HepG2 (cell line): ENCODE measurements around the gene ZFHX3. TPM values are rescaled to one million over a fixed set of nuclear protein-coding genes. Genes with fewer than 3 reads are reported as not detected.

ENCODE experiments used
- ATAD3A ChIP-seq: sonication (generic); formaldehyde crosslinking; IDR thresholded peaks from 2 replicates; pipeline ENCODE4 v1.4.0; 2020; ENCODE audit warnings: missing genetic modification reagents
- CEBPZ ChIP-seq: IDR thresholded peaks from 2 replicates; pipeline ENCODE4 v1.6.1; 2012; ENCODE audit warnings: low read length, improper control_type of control experiment
- FIP1L1 ChIP-seq: fragments of 200-400 bp; formaldehyde crosslinking; IDR thresholded peaks from 2 replicates; pipeline ENCODE4 v1.6.1; 2018; ENCODE audit warnings: low read depth, mild to moderate bottlenecking, low read length, moderate library complexity, borderline replicate concordance; ENCODE audit not compliant: insufficient read depth
- GATAD1 ChIP-seq: IDR thresholded peaks from 2 replicates; pipeline ENCODE4 v1.6.1; 2016; ENCODE audit warnings: missing genetic modification reagents, missing compliant biosample characterization
- HNF1B ChIP-seq: sonication (generic); formaldehyde crosslinking; IDR thresholded peaks from 2 replicates; pipeline ENCODE4 v1.5.1; 2020; ENCODE audit warnings: mild to moderate bottlenecking, moderate library complexity, missing genetic modification reagents
- HOXA9 ChIP-seq: sonication (generic); formaldehyde crosslinking; IDR thresholded peaks from 2 replicates; pipeline ENCODE4 v1.8.1; 2022; ENCODE audit warnings: missing genetic modification reagents, mild to moderate bottlenecking, moderate library complexity, borderline replicate concordance
- JUN ChIP-seq: sonication (generic); formaldehyde crosslinking; IDR thresholded peaks from 2 replicates; pipeline ENCODE4 v1.4.0; 2020; ENCODE audit warnings: mild to moderate bottlenecking, missing genetic modification reagents
- MLXIP ChIP-seq: sonication (generic); formaldehyde crosslinking; IDR thresholded peaks from 2 replicates; pipeline ENCODE4 v1.9.0; 2021; ENCODE audit warnings: missing genetic modification reagents, borderline replicate concordance
- NFE2L1 ChIP-seq: sonication (generic); formaldehyde crosslinking; IDR thresholded peaks from 2 replicates; pipeline ENCODE4 v1.4.0; 2020; ENCODE audit warnings: missing genetic modification reagents, mild to moderate bottlenecking, borderline replicate concordance
- PRPF4 ChIP-seq: fragments of 200-400 bp; formaldehyde crosslinking; IDR thresholded peaks from 2 replicates; pipeline ENCODE4 v1.6.1; 2016; ENCODE audit warnings: low read length, low read depth; ENCODE audit not compliant: poor library complexity, severe bottlenecking
- RBAK ChIP-seq: sonication (generic); formaldehyde crosslinking; IDR thresholded peaks from 2 replicates; pipeline ENCODE4 v1.5.1; 2020; ENCODE audit warnings: mild to moderate bottlenecking, missing genetic modification reagents
- ZNF33B ChIP-seq: sonication (generic); formaldehyde crosslinking; IDR thresholded peaks from 2 replicates; pipeline ENCODE4 v1.5.1; 2020; ENCODE audit warnings: mild to moderate bottlenecking, missing genetic modification reagents
- ZNF724P ChIP-seq: sonication (generic); formaldehyde crosslinking; IDR thresholded peaks from 2 replicates; pipeline ENCODE4 v1.8.0; 2022; ENCODE audit warnings: missing genetic modification reagents, borderline replicate concordance
- ZNF792 ChIP-seq: IDR thresholded peaks from 2 replicates; pipeline ENCODE4 v1.6.1; 2016
- ZNF83 ChIP-seq: sonication (generic); formaldehyde crosslinking; IDR thresholded peaks from 2 replicates; pipeline ENCODE4 v1.4.0; 2020; ENCODE audit warnings: missing genetic modification reagents, mild to moderate bottlenecking, borderline replicate concordance
- polyA plus RNA-seq, 8 experiments: library from polyadenylated mRNA; depleted of rRNA in 3 of 8; stranded (reverse) in 7 of 8; unstranded in 1 of 8; fragments of >200 nt; fragmentation: Illumina TruSeq in 4 of 8; extraction: Trizol in 4 of 8; gene quantifications; 2 replicates each; pipeline versions ENCODE4 v1.2.1 to v1.2.3, GENCODE V29; 2011 to 2016; ENCODE audit warnings: low read depth in 4 of 8, missing spikeins in 1 of 8, mixed read lengths in 1 of 8; ENCODE audit not compliant: insufficient read depth in 1 of 8
- total RNA-seq, 5 experiments: library from RNA; depleted of rRNA; stranded (reverse); fragments of >200 nt; fragmentation: Illumina TruSeq; extraction: Trizol; gene quantifications; 2 replicates each; pipeline ENCODE4 v1.2.3, GENCODE V29; 2016; ENCODE audit warnings: low read depth in 1 of 5
- TF ChIP-seq, protein P1 (sequence below): sonication (generic); formaldehyde crosslinking; IDR thresholded peaks from 2 replicates; pipeline ENCODE4 v1.8.0; 2022; ENCODE audit warnings: mild to moderate bottlenecking, missing genetic modification reagents
- TF ChIP-seq, protein P2 (sequence below): sonication (generic); formaldehyde crosslinking; IDR thresholded peaks from 2 replicates; pipeline ENCODE4 v1.4.0; 2020; ENCODE audit warnings: mild to moderate bottlenecking, missing genetic modification reagents

The ZFHX3 gene
- total and polyA plus RNA-seq, 2 of the 13 experiments (the other 11 are each of a cell fraction or from before 2014, with no cell fraction given): 5.0 to 6.0 TPM

DNA sequence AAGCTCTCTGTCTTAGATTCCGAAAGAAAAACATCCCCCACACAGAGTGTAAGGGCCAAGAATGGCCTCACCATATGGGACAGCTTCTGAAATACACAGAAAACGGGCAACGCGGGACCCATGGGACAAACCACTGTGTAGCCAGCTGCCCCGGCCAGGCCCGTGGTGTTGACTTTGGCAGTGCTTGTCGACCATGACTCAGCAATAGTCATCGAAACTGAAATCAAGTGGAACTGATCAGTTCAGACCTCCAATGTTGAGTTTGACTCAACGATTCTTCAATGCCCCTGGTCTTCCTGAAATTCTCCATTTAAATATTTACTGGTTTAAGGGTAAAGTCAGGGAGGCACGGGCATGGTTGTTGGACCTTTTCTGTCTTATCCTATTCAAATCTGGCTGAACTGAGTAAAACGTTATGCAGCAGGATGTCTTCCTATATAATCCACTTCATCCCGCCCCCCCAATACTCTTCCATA lies 27.5 kb downstream of the ZFHX3 start (continued):
- no peak for TF ChIP-seq CEBPZ
- TF ChIP-seq ZNF792: peak; percentile 72; the same call in 1 of the 2 replicates
- no peak for TF ChIP-seq PRPF4
- no peak for TF ChIP-seq JUN (CRISPR knock-in tag)
- TF ChIP-seq NFE2L1 (CRISPR knock-in tag): peak; percentile 91; the same call in 1 of the 2 replicates
- no peak for TF ChIP-seq GATAD1 (CRISPR knock-in tag)
- no peak for TF ChIP-seq MLXIP
- peak; percentile 64; the same call in 1 of the 2 replicates for TF ChIP-seq HNF1B (CRISPR knock-in tag)
- TF ChIP-seq ZNF83 (CRISPR knock-in tag): no peak
- TF ChIP-seq FIP1L1: no peak
- no peak for TF ChIP-seq ZNF33B (CRISPR knock-in tag)
- TF ChIP-seq ATAD3A (CRISPR knock-in tag): no peak
- TF ChIP-seq HOXA9 (CRISPR knock-in tag): no peak
- TF ChIP-seq, protein P1, sequence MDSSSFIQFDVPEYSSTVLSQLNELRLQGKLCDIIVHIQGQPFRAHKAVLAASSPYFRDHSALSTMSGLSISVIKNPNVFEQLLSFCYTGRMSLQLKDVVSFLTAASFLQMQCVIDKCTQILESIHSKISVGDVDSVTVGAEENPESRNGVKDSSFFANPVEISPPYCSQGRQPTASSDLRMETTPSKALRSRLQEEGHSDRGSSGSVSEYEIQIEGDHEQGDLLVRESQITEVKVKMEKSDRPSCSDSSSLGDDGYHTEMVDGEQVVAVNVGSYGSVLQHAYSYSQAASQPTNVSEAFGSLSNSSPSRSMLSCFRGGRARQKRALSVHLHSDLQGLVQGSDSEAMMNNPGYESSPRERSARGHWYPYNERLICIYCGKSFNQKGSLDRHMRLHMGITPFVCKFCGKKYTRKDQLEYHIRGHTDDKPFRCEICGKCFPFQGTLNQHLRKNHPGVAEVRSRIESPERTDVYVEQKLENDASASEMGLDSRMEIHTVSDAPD (CRISPR knock-in tag): no peak
- no peak for TF ChIP-seq ZNF724P (CRISPR knock-in tag)
- no peak for TF ChIP-seq RBAK (CRISPR knock-in tag)
- TF ChIP-seq, protein P2, sequence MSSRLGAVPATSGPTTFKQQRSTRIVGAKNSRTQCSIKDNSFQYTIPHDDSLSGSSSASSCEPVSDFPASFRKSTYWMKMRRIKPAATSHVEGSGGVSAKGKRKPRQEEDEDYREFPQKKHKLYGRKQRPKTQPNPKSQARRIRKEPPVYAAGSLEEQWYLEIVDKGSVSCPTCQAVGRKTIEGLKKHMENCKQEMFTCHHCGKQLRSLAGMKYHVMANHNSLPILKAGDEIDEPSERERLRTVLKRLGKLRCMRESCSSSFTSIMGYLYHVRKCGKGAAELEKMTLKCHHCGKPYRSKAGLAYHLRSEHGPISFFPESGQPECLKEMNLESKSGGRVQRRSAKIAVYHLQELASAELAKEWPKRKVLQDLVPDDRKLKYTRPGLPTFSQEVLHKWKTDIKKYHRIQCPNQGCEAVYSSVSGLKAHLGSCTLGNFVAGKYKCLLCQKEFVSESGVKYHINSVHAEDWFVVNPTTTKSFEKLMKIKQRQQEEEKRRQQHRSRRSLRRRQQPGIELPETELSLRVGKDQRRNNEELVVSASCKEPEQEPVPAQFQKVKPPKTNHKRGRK (CRISPR knock-in tag): no peak
